ENCODE results near the gene RELN. TPM values are rescaled to one million over a fixed set of nuclear protein-coding genes. Genes with fewer than 3 reads are reported as not detected.

RELN gene
- total and polyA plus RNA-seq, 2 of the 13 experiments (the other 11 are each of a cell fraction or from before 2014, with no cell fraction given) = 315 to 332 TPM

- POLR2A ChIA-PET = no interaction called here
- BruUV-seq (replicated peaks) = no TSS peak
- no peak overlapping the region for H2AFZ ChIP-seq (ENCODE audit: low read length)
- no peak overlapping the region for H3K4me3 ChIP-seq (replicated peaks in 1 of 3; ENCODE audit: insufficient read depth in 1 of 3, low read depth in 2 of 3, low read length in 3 of 3)
- in situ Hi-C loops (cut with HindIII; ENCODE audit: extremely low pct_ligation_motif_present, low pct_unique_long_range_greater_than_20kb) (no loop called here), intact Hi-C loops (cut with micrococcal nuclease; ENCODE audit: unreplicated experiment) (no loop called here)
- no peak overlapping the region for H3K27ac ChIP-seq (ENCODE audit: extremely low read length, insufficient read depth, low read length)
- H3K9me3 ChIP-seq (ENCODE audit: low read length) = no peaks in the 10 kb centered on the region
- H3K27me3 ChIP-seq (ENCODE audit: control insufficient read depth in 1 of 2, insufficient read depth in 2 of 2, low read length in 2 of 2) = no peaks in the 10 kb centered on the region
- no peak overlapping the region for H3K4me2 ChIP-seq (ENCODE audit: low read depth, low read length)
- no peak for FAIRE-seq
- peaks cover 0 to 3% of the 10 kb centered on the region in 2 experiments; a peak in 1 of 5 replicates for H3K36me3 ChIP-seq (replicated peaks in 1 of 2; ENCODE audit: control insufficient read depth in 1 of 2, insufficient read depth in 2 of 2, low read length in 2 of 2)
- DNase-seq (ENCODE audit: low spot score) = no peak
- TF ChIP-seq ZNF678 (CRISPR knock-in tag; IDR thresholded peaks at IDR 0.05) (no peak), THYN1 (CRISPR knock-in tag; IDR thresholded peaks at IDR 0.05; ENCODE audit: borderline replicate concordance, low read depth) (no peak), SKI (IDR thresholded peaks at IDR 0.05; ENCODE audit: partially characterized antibody) (no peak), ELF4 (CRISPR knock-in tag; IDR thresholded peaks at IDR 0.05; ENCODE audit: borderline replicate concordance) (no peak), PHB2 (IDR thresholded peaks at IDR 0.05; ENCODE audit: partially characterized antibody) (no peak), SMAD3 (CRISPR knock-in tag; IDR thresholded peaks at IDR 0.05) (no peak), HHEX (CRISPR knock-in tag; IDR thresholded peaks at IDR 0.05) (no peak), TGIF2 (CRISPR knock-in tag; IDR thresholded peaks at IDR 0.05) (no peak), THAP7 (CRISPR knock-in tag; IDR thresholded peaks at IDR 0.05) (no peak), SP1 (IDR thresholded peaks at IDR 0.05) (no peak), SP1 (CRISPR knock-in tag; IDR thresholded peaks at IDR 0.05) (no peak), ZBTB43 (CRISPR knock-in tag; conservative IDR thresholded peaks at IDR 0.05) (no peak), GTF2F1 (IDR thresholded peaks at IDR 0.05; ENCODE audit: low read length) (no peak), MTF1 (CRISPR knock-in tag; IDR thresholded peaks at IDR 0.05) (no peak), ZNF816 (CRISPR knock-in tag; IDR thresholded peaks at IDR 0.05; ENCODE audit: borderline replicate concordance) (no peak), ZBTB4 (CRISPR knock-in tag; IDR thresholded peaks at IDR 0.05; ENCODE audit: borderline replicate concordance) (no peak), ZNF335 (CRISPR knock-in tag; IDR thresholded peaks at IDR 0.05) (no peak), HDAC6 (IDR thresholded peaks at IDR 0.05; ENCODE audit: low read depth, low read length) (no peak), ZBTB39 (CRISPR knock-in tag; IDR thresholded peaks at IDR 0.05) (no peak), RBM22 (optimal IDR thresholded peaks at IDR 0.05; ENCODE audit: low read length) (no peak)
- H3K79me2 ChIP-seq (ENCODE audit: insufficient read depth, low read length) = no peaks in the 10 kb centered on the region
- CTCF ChIA-PET (ENCODE audit: low intra/inter-chr PET ratio, low total read pairs) = no interaction called here
- H3K9ac ChIP-seq (ENCODE audit: insufficient read depth, low read depth, low read length) = no peak overlapping the region
- 48% methylated on average over 2 of the region's 2 CpGs for WGBS (ENCODE audit: low lambda C conversion rate)
- H4K20me1 ChIP-seq (ENCODE audit: insufficient read depth, low read length) = no peaks in the 10 kb centered on the region
- no peak for ATAC-seq
- H3K4me1 ChIP-seq (ENCODE audit: insufficient read depth, low read length) = peaks cover 13% of the 10 kb centered on the region
Observed at GRCh38 chr7:103821092-103821491, 168.4 kb downstream of the RELN start.
